HEK293T (cell line): ENCODE data around the gene SPRTN.

Experiments
- CTCF ChIA-PET: fragments of 350-600 bp; formaldehyde crosslinking; extraction: SDS; loops from one replicate; lab custom pipeline; 2021; ENCODE audit warnings: antibody characterized with exemption, inconsistent platforms; lab: Yijun Ruan, JAX
- POLR2A ChIA-PET: fragments of 350-600 bp; formaldehyde crosslinking; extraction: SDS; loops from one replicate; lab custom pipeline; 2020; ENCODE audit warnings: antibody characterized with exemption, inconsistent platforms; lab: Yijun Ruan, JAX
- DNase-seq: peaks from one replicate; pipeline ENCODE4 v3.0.0; 2012; ENCODE audit warnings: mixed read lengths; ENCODE audit errors: extremely low spot score
- ARNT ChIP-seq: fragments of 450-650 bp; IDR thresholded peaks from 2 replicates; pipeline ENCODE4 v1.6.1; 2017; ENCODE audit warnings: mild to moderate bottlenecking
- BHLHE40 ChIP-seq: fragments of 450-650 bp; IDR thresholded peaks from 2 replicates; pipeline ENCODE4 v1.6.1; 2016; ENCODE audit warnings: mild to moderate bottlenecking, moderate library complexity, borderline replicate concordance
- CTBP1 ChIP-seq: fragments of 450-650 bp; IDR thresholded peaks from 2 replicates; pipeline ENCODE4 v1.6.1; 2016; ENCODE audit warnings: borderline replicate concordance
- ELF4 ChIP-seq: fragments of 450-650 bp; IDR thresholded peaks from 2 replicates; pipeline ENCODE4 v1.6.1; 2017; ENCODE audit warnings: antibody characterized with exemption
- FOXA1 ChIP-seq: fragments of 450-650 bp; IDR thresholded peaks from 2 replicates; pipeline ENCODE4 v1.6.1; 2016; ENCODE audit warnings: mild to moderate bottlenecking
- FOXK2 ChIP-seq: fragments of 450-650 bp; IDR thresholded peaks from 2 replicates; pipeline ENCODE4 v1.6.1; 2016; ENCODE audit warnings: mild to moderate bottlenecking
- FOXM1 ChIP-seq: fragments of 450-650 bp; IDR thresholded peaks from 2 replicates; pipeline ENCODE4 v1.6.1; 2017; ENCODE audit warnings: mild to moderate bottlenecking, borderline replicate concordance
- HDGF ChIP-seq: fragments of 450-650 bp; IDR thresholded peaks from 2 replicates; pipeline ENCODE4 v1.6.1; 2017; ENCODE audit warnings: antibody characterized with exemption, borderline replicate concordance
- L3MBTL2 ChIP-seq: fragments of 450-650 bp; conservative IDR thresholded peaks from 2 replicates; pipeline ENCODE4 v1.6.1; 2016; ENCODE audit warnings: mild to moderate bottlenecking
- LEF1 ChIP-seq: fragments of 450-650 bp; IDR thresholded peaks from 2 replicates; pipeline ENCODE4 v1.6.1; 2017; ENCODE audit warnings: mild to moderate bottlenecking, borderline replicate concordance
- NFRKB ChIP-seq: fragments of 450-650 bp; IDR thresholded peaks from 2 replicates; pipeline ENCODE4 v1.6.1; 2016; ENCODE audit warnings: mild to moderate bottlenecking, moderate library complexity
- PKNOX1 ChIP-seq: fragments of 450-650 bp; IDR thresholded peaks from 2 replicates; pipeline ENCODE4 v1.6.1; 2016
- SP1 ChIP-seq: fragments of 450-650 bp; IDR thresholded peaks from 2 replicates; pipeline ENCODE4 v1.6.1; 2017
- SUZ12 ChIP-seq: fragments of 450-650 bp; IDR thresholded peaks from 2 replicates; pipeline ENCODE4 v1.6.1; 2016; ENCODE audit warnings: mild to moderate bottlenecking
- TARDBP ChIP-seq: fragments of 450-650 bp; IDR thresholded peaks from 2 replicates; pipeline ENCODE4 v1.6.1; 2016
- ZNF384 ChIP-seq: fragments of 450-650 bp; IDR thresholded peaks from 2 replicates; pipeline ENCODE4 v1.6.1; 2016

The SPRTN gene

GRCh38 chr1:231319080-231319479 is 19.0 kb upstream of the SPRTN start:
- no peak for TF ChIP-seq L3MBTL2
- TF ChIP-seq HDGF, result no peak
- no peak for TF ChIP-seq FOXK2
- no peak for TF ChIP-seq PKNOX1
- TF ChIP-seq BHLHE40, result no peak
- no peak for TF ChIP-seq LEF1
- DNase-seq, result no peak
- ChIA-PET POLR2A (no interaction called here), CTCF (no interaction called here)

GRCh38 chr1:231322880-231323530 is 15.1 kb upstream of the SPRTN start:
- TF ChIP-seq ZNF384 (no peak), BHLHE40 (no peak), CTBP1 (no peak), LEF1 (no peak), SUZ12 (no peak), FOXM1 (no peak)
- DNase-seq, result no peak
- CTCF ChIA-PET, result no interaction called here
- POLR2A ChIA-PET, result no interaction called here

- ChIA-PET CTCF (interaction anchor here (0.6 kb wide), 1 partner anchor 44 kb away, joined by 3 read pairs; no protein-coding TSS in a partner anchor), POLR2A (no interaction called here)
- TF ChIP-seq PKNOX1 (no peak), FOXK2 (no peak), SUZ12 (no peak), SP1 (no peak), BHLHE40 (no peak), LEF1 (no peak)
- no peak for DNase-seq
Measured at GRCh38 chr1:231324660-231325059, 13.4 kb upstream of the SPRTN start.

GRCh38 chr1:231326248-231326647 is 11.8 kb upstream of the SPRTN start:
- CTCF ChIA-PET, result no interaction called here
- no peak for TF ChIP-seq SP1
- no peak for TF ChIP-seq ZNF384
- TF ChIP-seq ARNT, result no peak
- TF ChIP-seq FOXM1, result no peak
- no peak for TF ChIP-seq TARDBP
- TF ChIP-seq L3MBTL2, result no peak
- TF ChIP-seq HDGF, result no peak
- TF ChIP-seq ELF4, result no peak

GRCh38 chr1:231327617-231328016 is 10.5 kb upstream of the SPRTN start:
- no peak for TF ChIP-seq FOXA1
- TF ChIP-seq HDGF, result no peak
- no peak for TF ChIP-seq TARDBP
- no peak for TF ChIP-seq FOXM1
- TF ChIP-seq L3MBTL2, result no peak
- no peak for TF ChIP-seq NFRKB
- TF ChIP-seq SP1, result no peak
- no peak for TF ChIP-seq FOXK2
- TF ChIP-seq ELF4, result no peak
- no peak for TF ChIP-seq SUZ12
- DNase-seq, result no peak
- CTCF ChIA-PET, result no interaction called here
- POLR2A ChIA-PET, result no interaction called here

More at GRCh38 chr1:231326248-231326647, 11.8 kb upstream of the SPRTN start:
- no peak for DNase-seq
- POLR2A ChIA-PET, result interaction anchor here (0.6 kb wide), 1 partner anchor 9 kb away, joined by 3 read pairs; no protein-coding TSS in a partner anchor

DNA sequence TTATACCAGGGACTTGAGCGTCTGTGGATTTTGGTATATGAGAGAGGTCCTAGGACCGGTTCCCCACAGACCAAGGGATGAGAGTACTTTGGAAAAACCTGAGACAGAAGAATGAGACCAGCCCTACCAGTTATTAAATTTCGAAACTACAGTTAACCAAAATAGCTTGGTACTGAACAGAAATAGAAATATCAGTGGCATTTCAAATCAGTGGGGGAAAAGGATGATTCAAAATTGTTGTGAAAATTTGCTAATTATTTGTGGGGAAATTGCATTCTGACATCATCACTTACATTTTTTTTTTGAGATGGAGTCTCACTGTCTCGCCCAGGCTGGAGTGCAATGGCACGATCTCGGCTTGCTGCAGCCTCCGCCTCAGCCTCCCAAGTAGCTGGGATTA is 8.6 kb upstream of the SPRTN start:
- ChIA-PET POLR2A (no interaction called here), CTCF (interaction anchor here (1.4 kb wide), 1 partner anchor 14 kb away, joined by 3 read pairs; no protein-coding TSS in a partner anchor)
- no peak for TF ChIP-seq ARNT
- no peak for TF ChIP-seq ZNF384
- no peak for TF ChIP-seq L3MBTL2
- TF ChIP-seq FOXA1, result no peak
- TF ChIP-seq NFRKB, result no peak
- no peak for TF ChIP-seq FOXM1
- TF ChIP-seq SUZ12, result no peak
- no peak for TF ChIP-seq BHLHE40
- no peak for TF ChIP-seq FOXK2
- TF ChIP-seq LEF1, result no peak
- no peak for TF ChIP-seq TARDBP
- no peak for TF ChIP-seq HDGF
- no peak for DNase-seq

GRCh38 chr1:231332761-231333160 is 5.3 kb upstream of the SPRTN start:
- ChIA-PET POLR2A (no interaction called here), CTCF (no interaction called here)
- TF ChIP-seq L3MBTL2 (no peak), PKNOX1 (0 out of 2 replicates have a peak, but pooled peaks have one; percentile 36)
- DNase-seq, result no peak
